Heart left ventricle (tissue), 16 donors: ENCODE results near the gene CFAP299. TPM values are rescaled to one million over a fixed set of nuclear protein-coding genes. Genes with fewer than 3 reads are reported as not detected.

Experiments used
- ATAC-seq, 4 donors: fragments of 200-7000 bp; cut with Tn5 transposase; one replicate each; pipeline ENCODE4 v1.9.1; 2020 to 2022; ENCODE audit warnings: moderate library complexity in 4 of 4, mild to moderate bottlenecking in 3 of 4, moderate number of reproducible peaks in 1 of 4
- DNase-seq, 5 donors: peaks; one replicate each; pipeline ENCODE4 v3.0.0-alpha.2; 2020
- H3K27ac ChIP-seq, 12 donors: fragments of 200-600 bp; sonication (generic) in 4 of 12; one replicate each; pipeline versions ENCODE4 v1.5.0 to v1.8.0; 2016 to 2022; ENCODE audit warnings: mild to moderate bottlenecking in 2 of 12
- H3K27me3 ChIP-seq, 9 donors: fragments of 200-600 bp; sonication (generic) in 2 of 9; one replicate each; pipeline versions ENCODE4 v1.5.1 to v1.8.0; 2016 to 2022; ENCODE audit warnings: mild to moderate bottlenecking in 3 of 9
- H3K36me3 ChIP-seq, 9 donors: fragments of 200-600 bp; sonication (generic) in 2 of 9; one replicate each; pipeline versions ENCODE4 v1.5.0 to v1.8.0; 2018 to 2022; ENCODE audit warnings: mild to moderate bottlenecking in 2 of 9
- H3K4me1 ChIP-seq, 12 donors: fragments of 200-600 bp; sonication (generic) in 4 of 12; one replicate each; pipeline versions ENCODE4 v1.5.0 to v1.8.0; 2016 to 2022; ENCODE audit warnings: mild to moderate bottlenecking in 3 of 12
- H3K4me3 ChIP-seq, 12 donors: fragments of 200-600 bp; sonication (generic) in 4 of 12; one replicate each; pipeline versions ENCODE4 v1.5.0 to v1.8.0; 2017 to 2022; ENCODE audit warnings: mild to moderate bottlenecking in 9 of 12, moderate library complexity in 4 of 12
- H3K9me3 ChIP-seq, 12 donors: fragments of 200-600 bp; sonication (generic) in 4 of 12; one replicate each; pipeline versions ENCODE4 v1.5.0 to v1.8.0; 2016 to 2022; ENCODE audit warnings: mild to moderate bottlenecking in 1 of 12
- CTCF ChIP-seq, 12 donors: fragments of 200-600 bp; sonication (generic) in 4 of 12; IDR thresholded peaks; one replicate each; pipeline versions ENCODE4 v1.5.0 to v1.8.0; 2018 to 2022; ENCODE audit warnings: antibody characterized with exemption in 12 of 12, mild to moderate bottlenecking in 5 of 12
- POLR2A ChIP-seq, 2 donors: fragments of 450-650 bp; IDR thresholded peaks; one replicate each; pipeline ENCODE4 v1.6.1; 2017; ENCODE audit warnings: antibody characterized with exemption in 2 of 2, mild to moderate bottlenecking in 2 of 2, moderate library complexity in 2 of 2
- WGBS, 4 donors: extraction: QIAGEN DNeasy Blood & Tissue Kit in 2 of 4; methylation state at CpG; one replicate each; pipeline versions ENCODE4 v1.1.5 to v1.1.7; 2013 to 2018; 5-methylcytosine and 5-hydroxymethylcytosine counted together
- intact Hi-C, 10 donors: fragments of 100-400 bp; cut with DNase I; formaldehyde crosslinking; loops; one replicate each; pipeline versions ENCODE4 v1.11.1 to v1.14.2; 2022
- polyA plus RNA-seq, 2 donors: library from polyadenylated mRNA; stranded (reverse); fragments of 200-250 nt; gene quantifications; one replicate each; pipeline ENCODE4 v1.2.3, GENCODE V29; 2013
- total RNA-seq, 9 donors: library from RNA; depleted of rRNA in 2 of 9; stranded (reverse); fragments of >200 nt in 2 of 9; fragmentation: NEBNext Ultra II Directional in 3 of 9; extraction: Animal tissue kit (Norgen Biotek cat#: 25700) in 3 of 9; gene quantifications; one replicate each; pipeline versions ENCODE4 v1.1.0 to v1.2.4, GENCODE V29; 2016 to 2023
- donor health status: ischemic (EF 13 %, LVEDD 7.1; RV severe dilation, severe dysfunction).
- donor health status: healthy with polysubstance abuse.
- donor health status: DM: no; HTN: yes; CAD: no.
- donor health status: DM: no; HTN: no; CAD: no.
- donor health status: ischemic (EF 25% LVEDD 6.9; RV normal size, moderate dysfunction).
- donor health status: ischemic (EF 25% LVEDD 5.7; RV mildly dilated, moderate dysfunction).
- donor health status: healthy.
- donor health status: DM: yes; HTN: yes; CAD: no.
- donor health status: ischemic (EF 35%, LVEDD 5.7; RV mildly dilated, moderate dysfunction).
- donor health status: nonischemic (EF 11% LVEDD 7.7; RV severe dilation, severe dysfunction).
- donor health status: DM: yes; HTN: yes; CAD: no.
- donor health status: PGD.
- donor health status: ischemic (EF 29% LVEDD 5.4; RV normal size, mild dysfunction).
- donor health status: nonischemic (EF 23%, LVEDD 6.1; RV moderate dilation, normal function).

The CFAP299 gene
- total and polyA plus RNA-seq, 11 donors: 0.25 TPM; not detected in 10

GRCh38 chr4:80913381-80913780, 577.9 kb downstream of the CFAP299 start:
- TF ChIP-seq CTCF (IDR thresholded peaks at IDR 0.05): no peak
- no peak for TF ChIP-seq POLR2A (IDR thresholded peaks at IDR 0.05)
- H3K36me3 ChIP-seq: no peaks in the 10 kb centered on the region
- WGBS, 4 donors: 70 to 82% (median 78%) methylated on average over 3 of the region's 3 CpGs
- intact Hi-C loops: no loop called here
- no peak overlapping the region for H3K27ac ChIP-seq
- peaks cover 0 to 4% (median 0%) of the 10 kb centered on the region in 12 donors for H3K9me3 ChIP-seq
- H3K4me1 ChIP-seq: no peaks in the 10 kb centered on the region
- no peak overlapping the region for H3K4me3 ChIP-seq
- ATAC-seq (no peak), DNase-seq (no peak)
- no peaks in the 10 kb centered on the region for H3K27me3 ChIP-seq

DNA sequence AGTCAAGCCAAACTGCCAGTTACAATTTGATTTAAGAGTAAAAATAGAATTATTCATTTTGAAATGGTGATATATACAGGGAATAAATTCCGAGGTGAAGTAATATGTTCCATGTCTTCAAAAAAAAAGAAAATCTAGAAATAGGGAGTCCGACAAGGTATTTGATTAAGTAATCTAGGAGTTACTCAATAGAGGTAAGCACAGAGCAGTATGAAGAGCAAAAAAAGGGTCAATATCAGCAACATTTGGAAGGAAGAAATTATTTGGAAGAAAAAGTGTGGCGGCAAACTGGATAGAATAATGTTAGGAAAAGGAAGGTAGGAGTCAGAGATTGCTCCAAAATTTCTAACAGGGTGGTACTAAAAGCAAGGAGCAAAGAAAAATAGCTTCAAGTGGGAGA, 581.2 kb downstream of the CFAP299 start:
- Histone ChIP-seq H3K4me3 (no peak overlapping the region), H3K9me3 (no peaks in the 10 kb centered on the region), H3K36me3 (no peaks in the 10 kb centered on the region), H3K27me3 (no peaks in the 10 kb centered on the region), H3K4me1 (no peaks in the 10 kb centered on the region), H3K27ac (no peak overlapping the region)
- TF ChIP-seq POLR2A (IDR thresholded peaks at IDR 0.05) (no peak), CTCF (IDR thresholded peaks at IDR 0.05) (no peak)
- DNase-seq: no peak
- no peak for ATAC-seq
- 86 to 89% (median 88%) methylated on average over 3 of the region's 3 CpGs for WGBS, 4 donors
- intact Hi-C loops: no loop called here

- no peak overlapping the region for H3K27ac ChIP-seq
- ATAC-seq (no peak), DNase-seq (no peak)
- intact Hi-C loops: no loop called here
- no peak overlapping the region for H3K4me3 ChIP-seq
- no peaks in the 10 kb centered on the region for H3K27me3 ChIP-seq
- H3K9me3 ChIP-seq: no peaks in the 10 kb centered on the region
- no peaks in the 10 kb centered on the region for H3K4me1 ChIP-seq
- H3K36me3 ChIP-seq: no peaks in the 10 kb centered on the region
- no peak for TF ChIP-seq POLR2A (IDR thresholded peaks at IDR 0.05)
- TF ChIP-seq CTCF (IDR thresholded peaks at IDR 0.05): no peak
Measured at GRCh38 chr4:80918004-80918403, 582.5 kb downstream of the CFAP299 start.

- WGBS, 4 donors: 71 to 81% (median 75%) methylated on average over 2 of the region's 2 CpGs
- Histone ChIP-seq H3K9me3 (no peaks in the 10 kb centered on the region), H3K4me3 (no peak overlapping the region), H3K27ac (no peak overlapping the region), H3K36me3 (no peaks in the 10 kb centered on the region), H3K27me3 (no peaks in the 10 kb centered on the region), H3K4me1 (no peaks in the 10 kb centered on the region)
- intact Hi-C loops: no loop called here
- ATAC-seq (no peak), DNase-seq (no peak)
- no peak for TF ChIP-seq CTCF (IDR thresholded peaks at IDR 0.05)
- no peak for TF ChIP-seq POLR2A (IDR thresholded peaks at IDR 0.05)
Measured at GRCh38 chr4:80921441-80921840, 585.9 kb downstream of the CFAP299 start.
